ENCODE measurements around the gene TMEM214. TPM values are rescaled to one million over a fixed set of nuclear protein-coding genes. Genes with fewer than 3 reads are reported as not detected.
A peak's percentile ranks its signal among the peaks of the same experiment; 100 is the strongest.

The TMEM214 gene
- total RNA-seq, 1 experiment from 2014 or later: 99.8 TPM

- no peak for DNase-seq (ENCODE audit: low read depth)
Observed at GRCh38 chr2:27085062-27085672, 52.4 kb downstream of the TMEM214 start.

DNA sequence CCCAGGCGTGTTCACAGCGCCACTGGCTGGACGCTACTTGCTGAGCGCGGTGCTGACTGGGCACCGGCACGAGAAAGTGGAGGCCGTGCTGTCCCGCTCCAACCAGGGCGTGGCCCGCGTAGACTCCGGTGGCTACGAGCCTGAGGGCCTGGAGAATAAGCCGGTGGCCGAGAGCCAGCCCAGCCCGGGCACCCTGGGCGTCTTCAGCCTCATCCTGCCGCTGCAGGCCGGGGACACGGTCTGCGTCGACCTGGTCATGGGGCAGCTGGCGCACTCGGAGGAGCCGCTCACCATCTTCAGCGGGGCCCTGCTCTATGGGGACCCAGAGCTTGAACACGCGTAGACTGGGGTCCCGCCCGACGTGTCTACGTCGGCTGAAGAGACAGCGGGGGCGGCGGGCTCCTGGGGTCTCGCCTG, 52.9 kb downstream of the TMEM214 start:
- peak; percentile 83 for DNase-seq (ENCODE audit: low read depth)

DNA sequence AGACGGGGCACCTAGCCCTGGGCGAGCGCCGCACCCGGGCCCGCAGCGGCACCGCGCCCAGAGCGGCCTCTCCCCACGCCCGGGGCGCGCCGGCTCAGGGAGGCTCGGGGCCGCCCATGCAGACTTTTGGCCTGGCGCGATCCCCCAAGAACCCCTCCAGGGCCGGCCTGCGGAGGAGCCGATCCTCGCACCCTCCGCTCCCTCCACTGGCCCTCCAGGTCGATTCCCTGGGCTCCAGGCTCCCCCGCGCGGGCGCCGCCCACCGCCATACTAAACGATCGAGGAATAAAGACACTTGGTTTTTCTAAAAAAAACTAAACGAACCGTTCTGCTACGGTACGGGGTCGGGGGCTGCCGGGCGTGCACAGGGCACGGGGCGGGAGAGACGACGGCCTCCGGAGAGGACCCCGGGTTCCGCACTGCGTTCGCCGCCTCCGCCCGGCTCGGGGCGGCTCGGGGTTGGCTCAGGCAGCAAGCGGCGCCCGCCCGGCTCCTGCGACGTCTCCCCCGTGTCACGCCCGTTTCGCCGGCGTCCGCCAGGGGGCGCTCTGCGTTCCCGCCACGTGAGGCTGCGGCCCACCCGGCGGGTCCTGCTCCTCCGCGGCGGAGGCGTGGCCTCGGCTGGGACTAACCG, 53.4 kb downstream of the TMEM214 start:
- DNase-seq (ENCODE audit: low read depth): peak; percentile 90

GRCh38 chr2:27086724-27087593, 54.2 kb downstream of the TMEM214 start, which contains the start of gene KHK:
Gene KHK (plus strand): TSS chr2:27086772. CDS start chr2:27087260, 488 bp downstream.
- peak; percentile 25 for DNase-seq (ENCODE audit: low read depth)

GRCh38 chr2:27087823-27088410, 55.2 kb downstream of the TMEM214 start:
- DNase-seq (ENCODE audit: low read depth): no peak

DNA sequence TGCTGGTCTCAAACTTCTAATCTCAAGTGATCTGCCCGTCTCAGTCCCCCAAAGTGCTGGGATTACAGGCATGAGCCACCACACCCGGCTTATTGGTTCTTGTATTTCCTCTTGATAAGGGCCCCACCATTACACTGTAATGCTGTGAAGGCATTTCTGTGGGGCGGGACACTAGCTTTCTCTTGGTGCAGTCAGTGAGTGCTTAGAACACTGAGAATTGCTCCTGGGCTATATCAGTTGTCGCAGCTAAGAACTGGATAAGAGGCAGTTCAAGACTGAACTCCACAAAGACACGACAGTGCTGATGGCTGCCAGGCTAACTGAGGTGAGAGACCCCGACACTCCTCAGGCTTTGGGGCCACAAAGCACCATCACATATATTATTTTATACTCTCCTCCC, 55.9 kb downstream of the TMEM214 start:
- no peak for DNase-seq (ENCODE audit: low read depth)

GRCh38 chr2:27089111-27089954, 56.6 kb downstream of the TMEM214 start:
- DNase-seq (ENCODE audit: low read depth): no peak

Other genes with a start within 250 kb of the TMEM214 start
- 67.8 and 82.6 TPM in 2 replicates for gene CENPA, start 246.9 kb upstream of the TMEM214 start, total RNA-seq (2014; rRNA removed; shearing (Covaris generic))
- not detected in 2 replicates for gene DPYSL5, start 184.8 kb upstream of the TMEM214 start, total RNA-seq (2014; rRNA removed; shearing (Covaris generic))
- gene MAPRE3, start 62.3 kb upstream of the TMEM214 start, total RNA-seq (2014; rRNA removed; shearing (Covaris generic)): 1.6 and 2.2 TPM in 2 replicates
- 29.1 and 32.3 TPM in 2 replicates for gene AGBL5, start 18.7 kb downstream of the TMEM214 start, total RNA-seq (2014; rRNA removed; shearing (Covaris generic))
- 784 and 843 TPM in 2 replicates for gene OST4, start 38.7 kb downstream of the TMEM214 start, total RNA-seq (2014; rRNA removed; shearing (Covaris generic))
- 27.6 and 44.8 TPM in 2 replicates for gene EMILIN1, start 45.6 kb downstream of the TMEM214 start, total RNA-seq (2014; rRNA removed; shearing (Covaris generic))
- gene KHK, start 53.8 kb downstream of the TMEM214 start, total RNA-seq (2014; rRNA removed; shearing (Covaris generic)): 4.1 and 5.8 TPM in 2 replicates
- gene CGREF1, start 86.2 kb downstream of the TMEM214 start, total RNA-seq (2014; rRNA removed; shearing (Covaris generic)): 5.2 and 5.3 TPM in 2 replicates
- gene ABHD1, start 90.8 kb downstream of the TMEM214 start, total RNA-seq (2014; rRNA removed; shearing (Covaris generic)): 0.12 TPM in 1 of 2 replicates, not detected in the other
- 68.0 and 73.1 TPM in 2 replicates for gene PREB, start 101.7 kb downstream of the TMEM214 start, total RNA-seq (2014; rRNA removed; shearing (Covaris generic))
- gene PRR30, start 106.4 kb downstream of the TMEM214 start, total RNA-seq (2014; rRNA removed; shearing (Covaris generic)): not detected in 2 replicates
- not detected in 2 replicates for gene TCF23, start 116.0 kb downstream of the TMEM214 start, total RNA-seq (2014; rRNA removed; shearing (Covaris generic))
- gene ATRAID, start 179.1 kb downstream of the TMEM214 start, total RNA-seq (2014; rRNA removed; shearing (Covaris generic)): 294 and 342 TPM in 2 replicates
- gene SLC5A6, start 179.3 kb downstream of the TMEM214 start, total RNA-seq (2014; rRNA removed; shearing (Covaris generic)): 32.2 and 38.2 TPM in 2 replicates
- 22.7 and 32.7 TPM in 2 replicates for gene CAD, start 184.4 kb downstream of the TMEM214 start, total RNA-seq (2014; rRNA removed; shearing (Covaris generic))
- not detected in 2 replicates for gene SLC30A3, start 230.1 kb downstream of the TMEM214 start, total RNA-seq (2014; rRNA removed; shearing (Covaris generic))
- not detected in 2 replicates for gene DNAJC5G, start 242.5 kb downstream of the TMEM214 start, total RNA-seq (2014; rRNA removed; shearing (Covaris generic))
- gene TRIM54, start 249.5 kb downstream of the TMEM214 start, total RNA-seq (2014; rRNA removed; shearing (Covaris generic)): 0.10 TPM in 1 of 2 replicates, not detected in the other

All from RPMI7951 (cell line).